ENCODE measurements around the gene PRKAR1A.
"Not testable (repeated sequence)": the region's sequence is repeated elsewhere in the genome, so short reads cannot be mapped to it uniquely, and the experiment has no call there.

The PRKAR1A gene

GRCh38 chr17:68572138-68572842 is 60.1 kb downstream of the PRKAR1A start:
- DNase-seq (ENCODE audit: low read depth, low spot score) = no peak
- H3K4me3 ChIP-seq (ENCODE audit: low read length) = no peak overlapping the region

- H3K4me3 ChIP-seq (ENCODE audit: low read length) = no peak overlapping the region
Measured at GRCh38 chr17:68573338-68573737, 61.1 kb downstream of the PRKAR1A start.

GRCh38 chr17:68576137-68576536 is 63.9 kb downstream of the PRKAR1A start:
- no peak for DNase-seq (ENCODE audit: low read depth, low spot score)
- H3K4me3 ChIP-seq (ENCODE audit: low read length) = no peak overlapping the region

More at GRCh38 chr17:68573338-68573737, 61.1 kb downstream of the PRKAR1A start:
- DNase-seq (ENCODE audit: low read depth, low spot score) = no peak

GRCh38 chr17:68576811-68577496 is 64.7 kb downstream of the PRKAR1A start:
- DNase-seq (ENCODE audit: low read depth, low spot score) = no peak
- H3K4me3 ChIP-seq (ENCODE audit: low read length) = no peak overlapping the region

GRCh38 chr17:68577497-68577821 is 65.2 kb downstream of the PRKAR1A start:
- no peak overlapping the region for H3K4me3 ChIP-seq (ENCODE audit: low read length)
- no peak for DNase-seq (ENCODE audit: low read depth, low spot score)

- H3K4me3 ChIP-seq (ENCODE audit: low read length) = no peak overlapping the region
- no peak for DNase-seq (ENCODE audit: low read depth, low spot score)
Measured at GRCh38 chr17:68578236-68578635, 66.0 kb downstream of the PRKAR1A start.

GRCh38 chr17:68579194-68579927 is 67.1 kb downstream of the PRKAR1A start:
- DNase-seq (ENCODE audit: low read depth, low spot score) = no peak
- no peak overlapping the region for H3K4me3 ChIP-seq (ENCODE audit: low read length)

- DNase-seq (ENCODE audit: low read depth, low spot score) = no peak
- H3K4me3 ChIP-seq (ENCODE audit: low read length) = no peak overlapping the region
Measured at GRCh38 chr17:68580236-68580770, 68.1 kb downstream of the PRKAR1A start.

GRCh38 chr17:68581863-68582645 is 69.8 kb downstream of the PRKAR1A start:
- DNase-seq (ENCODE audit: low read depth, low spot score) = no peak
- H3K4me3 ChIP-seq (ENCODE audit: low read length) = no peak overlapping the region

- not testable (repeated sequence) for DNase-seq (ENCODE audit: low read depth, low spot score); H3K4me3 ChIP-seq (ENCODE audit: low read length)
Measured at GRCh38 chr17:68582867-68583266, 70.6 kb downstream of the PRKAR1A start.

GRCh38 chr17:68584581-68585303 is 72.5 kb downstream of the PRKAR1A start:
- no peak overlapping the region for H3K4me3 ChIP-seq (ENCODE audit: low read length)
- DNase-seq (ENCODE audit: low read depth, low spot score) = no peak

- H3K4me3 ChIP-seq (ENCODE audit: low read length) = no peak overlapping the region
- DNase-seq (ENCODE audit: low read depth, low spot score) = no peak
Measured at GRCh38 chr17:68585643-68586042, 73.4 kb downstream of the PRKAR1A start.

- H3K4me3 ChIP-seq (ENCODE audit: low read length) = no peak overlapping the region
- no peak for DNase-seq (ENCODE audit: low read depth, low spot score)
Measured at GRCh38 chr17:68587026-68587425, 74.8 kb downstream of the PRKAR1A start.

GRCh38 chr17:68587847-68588246 is 75.6 kb downstream of the PRKAR1A start:
- no peak for DNase-seq (ENCODE audit: low read depth, low spot score)
- H3K4me3 ChIP-seq (ENCODE audit: low read length) = no peak overlapping the region

- no peak overlapping the region for H3K4me3 ChIP-seq (ENCODE audit: low read length)
- DNase-seq (ENCODE audit: low read depth, low spot score) = no peak
Measured at GRCh38 chr17:68588362-68588761, 76.1 kb downstream of the PRKAR1A start.

- no peak for DNase-seq (ENCODE audit: low read depth, low spot score)
- no peak overlapping the region for H3K4me3 ChIP-seq (ENCODE audit: low read length)
Measured at GRCh38 chr17:68589086-68589485, 76.9 kb downstream of the PRKAR1A start.

GRCh38 chr17:68591583-68591982 is 79.4 kb downstream of the PRKAR1A start:
- no peak overlapping the region for H3K4me3 ChIP-seq (ENCODE audit: low read length)
- DNase-seq (ENCODE audit: low read depth, low spot score) = no peak

GRCh38 chr17:68592009-68592408 is 79.8 kb downstream of the PRKAR1A start:
- no peak overlapping the region for H3K4me3 ChIP-seq (ENCODE audit: low read length)
- no peak for DNase-seq (ENCODE audit: low read depth, low spot score)
